Stimulated activated naive CD8-positive, alpha-beta T cell treated with anti-CD3 and anti-CD28 coated beads, Interleukin-15, Interleukin-2, amounts not matched to agents 100 ng/mL and 50 ng/mL, for 24 hours (primary cell): ENCODE measurements around the gene CDYL2.
"Not testable (repeated sequence)": the region's sequence is repeated elsewhere in the genome, so short reads cannot be mapped to it uniquely, and the experiment has no call there.

Source experiments
- H3K27ac Mint-ChIP-seq: one replicate; pipeline ENCODE4 v1.8.0; 2021; ENCODE audit warnings: mild to moderate bottlenecking, mixed read lengths
- H3K27me3 Mint-ChIP-seq: one replicate; pipeline ENCODE4 v1.8.0; 2021; ENCODE audit warnings: mixed read lengths
- H3K36me3 Mint-ChIP-seq: one replicate; pipeline ENCODE4 v1.8.0; 2021; ENCODE audit warnings: low read depth, mixed read lengths
- H3K4me1 Mint-ChIP-seq: one replicate; pipeline ENCODE4 v1.8.0; 2021; ENCODE audit warnings: low read depth, mixed read lengths
- H3K4me3 Mint-ChIP-seq: one replicate; pipeline ENCODE4 v1.8.0; 2021; ENCODE audit warnings: mild to moderate bottlenecking, mixed read lengths
- H3K9me3 Mint-ChIP-seq: one replicate; pipeline ENCODE4 v1.8.0; 2021; ENCODE audit warnings: mixed read lengths

Gene CDYL2

GRCh38 chr16:80650281-80650680 lies 154.1 kb downstream of the CDYL2 start:
- not testable (repeated sequence) for H3K27me3 Mint-ChIP-seq, H3K36me3 Mint-ChIP-seq, H3K9me3 Mint-ChIP-seq, H3K4me3 Mint-ChIP-seq, H3K27ac Mint-ChIP-seq
- H3K4me1 Mint-ChIP-seq = peaks cover 12% of the 10 kb centered on the region

GRCh38 chr16:80640316-80640715 lies 164.1 kb downstream of the CDYL2 start:
- Mint-ChIP-seq H3K27me3 (no peaks in the 10 kb centered on the region), H3K4me3 (no peak overlapping the region), H3K36me3 (peaks cover 5% of the 10 kb centered on the region), H3K9me3 (peaks cover 7% of the 10 kb centered on the region), H3K4me1 (no peaks in the 10 kb centered on the region), H3K27ac (no peak overlapping the region)

GRCh38 chr16:80639636-80640035 lies 164.8 kb downstream of the CDYL2 start:
- Mint-ChIP-seq H3K27ac (no peak overlapping the region), H3K27me3 (no peaks in the 10 kb centered on the region), H3K4me3 (no peak overlapping the region), H3K4me1 (no peaks in the 10 kb centered on the region), H3K9me3 (peaks cover 10% of the 10 kb centered on the region), H3K36me3 (peaks cover 8% of the 10 kb centered on the region)

- Mint-ChIP-seq H3K27ac (no peak overlapping the region), H3K4me1 (no peaks in the 10 kb centered on the region), H3K36me3 (peaks cover 8% of the 10 kb centered on the region), H3K27me3 (no peaks in the 10 kb centered on the region), H3K4me3 (no peak overlapping the region), H3K9me3 (peaks cover 9% of the 10 kb centered on the region)
Measured at GRCh38 chr16:80637621-80638020, 166.8 kb downstream of the CDYL2 start.

GRCh38 chr16:80631581-80631980 lies 172.8 kb downstream of the CDYL2 start:
- H3K4me3 Mint-ChIP-seq = no peak overlapping the region
- H3K27ac Mint-ChIP-seq = no peak overlapping the region
- H3K4me1 Mint-ChIP-seq = no peaks in the 10 kb centered on the region
- no peaks in the 10 kb centered on the region for H3K27me3 Mint-ChIP-seq
- H3K9me3 Mint-ChIP-seq = peaks cover 15% of the 10 kb centered on the region
- H3K36me3 Mint-ChIP-seq = peaks cover 14% of the 10 kb centered on the region

GRCh38 chr16:80628254-80628653 lies 176.1 kb downstream of the CDYL2 start:
- H3K4me3 Mint-ChIP-seq = no peak overlapping the region

GRCh38 chr16:80627108-80627507 lies 177.3 kb downstream of the CDYL2 start:
- Mint-ChIP-seq H3K27me3 (no peaks in the 10 kb centered on the region), H3K9me3 (peaks cover 11% of the 10 kb centered on the region), H3K4me3 (no peak overlapping the region), H3K36me3 (peaks cover 15% of the 10 kb centered on the region), H3K27ac (no peak overlapping the region), H3K4me1 (no peaks in the 10 kb centered on the region)

More at GRCh38 chr16:80628254-80628653, 176.1 kb downstream of the CDYL2 start:
- Mint-ChIP-seq H3K36me3 (peaks cover 15% of the 10 kb centered on the region), H3K9me3 (peaks cover 11% of the 10 kb centered on the region), H3K4me1 (no peaks in the 10 kb centered on the region), H3K27me3 (no peaks in the 10 kb centered on the region), H3K27ac (no peak overlapping the region)

- Mint-ChIP-seq H3K9me3 (peaks cover 11% of the 10 kb centered on the region), H3K4me1 (no peaks in the 10 kb centered on the region), H3K4me3 (no peak overlapping the region), H3K27me3 (no peaks in the 10 kb centered on the region), H3K36me3 (peaks cover 9% of the 10 kb centered on the region), H3K27ac (no peak overlapping the region)
Measured at GRCh38 chr16:80623376-80623775, 181.0 kb downstream of the CDYL2 start.

- H3K27ac Mint-ChIP-seq = no peak overlapping the region
Measured at GRCh38 chr16:80622007-80622406, 182.4 kb downstream of the CDYL2 start.

GRCh38 chr16:80620736-80621605 lies 183.4 kb downstream of the CDYL2 start:
- no peaks in the 10 kb centered on the region for H3K27me3 Mint-ChIP-seq
- peaks cover 5% of the 10 kb centered on the region for H3K9me3 Mint-ChIP-seq
- no peak overlapping the region for H3K4me3 Mint-ChIP-seq
- no peak overlapping the region for H3K27ac Mint-ChIP-seq
- no peaks in the 10 kb centered on the region for H3K4me1 Mint-ChIP-seq
- H3K36me3 Mint-ChIP-seq = peaks cover 6% of the 10 kb centered on the region

More at GRCh38 chr16:80622007-80622406, 182.4 kb downstream of the CDYL2 start:
- H3K4me3 Mint-ChIP-seq = no peak overlapping the region
- H3K36me3 Mint-ChIP-seq = peaks cover 6% of the 10 kb centered on the region
- H3K27me3 Mint-ChIP-seq = no peaks in the 10 kb centered on the region
- no peaks in the 10 kb centered on the region for H3K4me1 Mint-ChIP-seq
- peaks cover 5% of the 10 kb centered on the region for H3K9me3 Mint-ChIP-seq

GRCh38 chr16:80619824-80620223 lies 184.6 kb downstream of the CDYL2 start:
- Mint-ChIP-seq H3K9me3 (peaks cover 5% of the 10 kb centered on the region), H3K27me3 (no peaks in the 10 kb centered on the region), H3K4me3 (no peak overlapping the region), H3K27ac (no peak overlapping the region), H3K36me3 (peaks cover 6% of the 10 kb centered on the region), H3K4me1 (no peaks in the 10 kb centered on the region)

GRCh38 chr16:80618862-80619648 lies 185.3 kb downstream of the CDYL2 start:
- Mint-ChIP-seq H3K27ac (no peak overlapping the region), H3K4me1 (no peaks in the 10 kb centered on the region), H3K27me3 (no peaks in the 10 kb centered on the region), H3K9me3 (peaks cover 2% of the 10 kb centered on the region), H3K36me3 (no peaks in the 10 kb centered on the region), H3K4me3 (no peak overlapping the region)

GRCh38 chr16:80616362-80616761 lies 188.0 kb downstream of the CDYL2 start:
- no peak overlapping the region for H3K27ac Mint-ChIP-seq
- no peaks in the 10 kb centered on the region for H3K4me1 Mint-ChIP-seq
- peaks cover 3% of the 10 kb centered on the region for H3K9me3 Mint-ChIP-seq
- H3K4me3 Mint-ChIP-seq = no peak overlapping the region
- H3K36me3 Mint-ChIP-seq = no peaks in the 10 kb centered on the region
- H3K27me3 Mint-ChIP-seq = no peaks in the 10 kb centered on the region

- Mint-ChIP-seq H3K27ac (no peak overlapping the region), H3K36me3 (no peaks in the 10 kb centered on the region), H3K9me3 (peaks cover 3% of the 10 kb centered on the region), H3K4me1 (no peaks in the 10 kb centered on the region), H3K27me3 (no peaks in the 10 kb centered on the region), H3K4me3 (no peak overlapping the region)
Measured at GRCh38 chr16:80615735-80616134, 188.7 kb downstream of the CDYL2 start.

GRCh38 chr16:80614908-80615671 lies 189.3 kb downstream of the CDYL2 start:
- Mint-ChIP-seq H3K36me3 (no peaks in the 10 kb centered on the region), H3K4me3 (no peak overlapping the region), H3K27me3 (no peaks in the 10 kb centered on the region), H3K4me1 (no peaks in the 10 kb centered on the region), H3K27ac (no peak overlapping the region), H3K9me3 (peaks cover 3% of the 10 kb centered on the region)
